DOHH2 (cell line): ENCODE data around the gene AP2M1.

ENCODE experiments used
- H3F3A ChIP-seq: fragments of 200-600 bp; sonication (generic), shearing (Covaris generic); 2 replicates; pipeline ENCODE4 v1.6.0; 2016; ENCODE audit warnings: antibody characterized with exemption, mild to moderate bottlenecking; ENCODE audit not compliant: control insufficient read depth, insufficient read depth
- H3K27ac ChIP-seq: fragments of 200-600 bp; sonication (generic); 2 replicates; pipeline ENCODE4 v1.5.1; 2014; ENCODE audit warnings: low read depth, mild to moderate bottlenecking, low read length, moderate library complexity
- H3K27me3 ChIP-seq: fragments of 200-600 bp; sonication (generic); 2 replicates; pipeline ENCODE4 v1.6.1; 2014; ENCODE audit warnings: mild to moderate bottlenecking, low read length, mixed read lengths; ENCODE audit not compliant: control insufficient read depth
- H3K36me3 ChIP-seq: fragments of 200-600 bp; sonication (generic); 2 replicates; pipeline ENCODE4 v1.6.1; 2014; ENCODE audit warnings: mild to moderate bottlenecking, low read length, moderate library complexity, mixed read lengths; ENCODE audit not compliant: control insufficient read depth
- H3K4me1 ChIP-seq: fragments of 200-600 bp; sonication (generic); 2 replicates; pipeline ENCODE4 v1.6.1; 2014; ENCODE audit warnings: mild to moderate bottlenecking, low read length, mixed read lengths; ENCODE audit not compliant: control insufficient read depth
- H3K4me2 ChIP-seq: fragments of 200-600 bp; sonication (generic); 2 replicates; pipeline ENCODE4 v1.6.0; 2014; ENCODE audit warnings: mild to moderate bottlenecking, low read length, moderate library complexity
- H3K4me3 ChIP-seq: fragments of 200-600 bp; sonication (generic); 2 replicates; pipeline ENCODE4 v1.5.1; 2014; ENCODE audit warnings: mild to moderate bottlenecking, low read length, mixed read lengths
- H3K79me2 ChIP-seq: fragments of 200-600 bp; sonication (generic); 2 replicates; pipeline ENCODE4 v1.6.1; 2014; ENCODE audit warnings: mild to moderate bottlenecking, low read length, mixed read lengths; ENCODE audit not compliant: control insufficient read depth
- H3K9me2 ChIP-seq: fragments of 200-600 bp; sonication (generic); replicated peaks from 2 replicates; pipeline ENCODE4 v1.6.1; 2014; ENCODE audit warnings: mild to moderate bottlenecking, low read length, mixed read lengths; ENCODE audit not compliant: control insufficient read depth
- H3K9me3 ChIP-seq: fragments of 200-600 bp; sonication (generic); 2 replicates; pipeline ENCODE4 v1.6.1; 2014; ENCODE audit warnings: antibody characterized with exemption, low read length, mixed read lengths; ENCODE audit not compliant: control insufficient read depth, insufficient read depth
- H4K20me1 ChIP-seq: fragments of 200-600 bp; sonication (generic); 2 replicates; pipeline ENCODE4 v1.6.0; 2014; ENCODE audit warnings: low read depth, mild to moderate bottlenecking, antibody characterized with exemption, low read length, moderate library complexity; ENCODE audit not compliant: control insufficient read depth, insufficient read depth
- EZH2phosphoT487 ChIP-seq: fragments of 200-600 bp; sonication (generic); IDR thresholded peaks from 2 replicates; pipeline ENCODE4 v1.6.1; 2017; ENCODE audit warnings: borderline replicate concordance, mild to moderate bottlenecking, antibody characterized with exemption, low read length, moderate library complexity, mixed read lengths
- TF ChIP-seq, protein P1 (sequence below): fragments of 200-600 bp; sonication (generic); IDR thresholded peaks from one replicate; pipeline ENCODE4 v1.5.1; 2014; ENCODE audit warnings: antibody characterized with exemption, mild to moderate bottlenecking, low read depth, low read length; ENCODE audit not compliant: poor library complexity, severe bottlenecking

Gene AP2M1

DNA sequence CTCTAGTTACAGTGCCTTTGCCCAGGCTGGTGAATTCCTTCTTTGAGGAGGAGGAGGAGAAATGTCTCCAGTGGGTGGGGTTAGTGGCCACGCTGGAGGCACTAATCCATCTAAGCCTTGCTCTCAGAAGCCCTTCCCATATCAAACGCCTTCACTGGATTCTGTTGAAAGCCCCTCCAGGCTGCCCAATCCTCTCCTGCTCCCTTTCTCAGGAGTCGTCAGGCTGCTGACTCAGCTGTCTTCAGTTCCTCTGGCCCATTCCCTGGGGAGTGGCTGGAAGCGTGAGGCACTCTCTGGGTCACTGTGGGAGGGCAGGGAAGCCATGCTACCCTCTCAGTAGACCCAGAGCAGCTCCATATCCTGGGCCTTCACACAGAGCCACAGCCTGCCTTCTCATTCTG, 2.7 kb downstream of the AP2M1 start:
- H3F3A ChIP-seq = peaks cover 10% of the 10 kb centered on the region
- H3K9me2 ChIP-seq = no peaks in the 10 kb centered on the region
- H3K79me2 ChIP-seq = peaks cover 28% of the 10 kb centered on the region
- no peaks in the 10 kb centered on the region for H3K9me3 ChIP-seq
- no peak for TF ChIP-seq EZH2phosphoT487
- TF ChIP-seq, protein P1, sequence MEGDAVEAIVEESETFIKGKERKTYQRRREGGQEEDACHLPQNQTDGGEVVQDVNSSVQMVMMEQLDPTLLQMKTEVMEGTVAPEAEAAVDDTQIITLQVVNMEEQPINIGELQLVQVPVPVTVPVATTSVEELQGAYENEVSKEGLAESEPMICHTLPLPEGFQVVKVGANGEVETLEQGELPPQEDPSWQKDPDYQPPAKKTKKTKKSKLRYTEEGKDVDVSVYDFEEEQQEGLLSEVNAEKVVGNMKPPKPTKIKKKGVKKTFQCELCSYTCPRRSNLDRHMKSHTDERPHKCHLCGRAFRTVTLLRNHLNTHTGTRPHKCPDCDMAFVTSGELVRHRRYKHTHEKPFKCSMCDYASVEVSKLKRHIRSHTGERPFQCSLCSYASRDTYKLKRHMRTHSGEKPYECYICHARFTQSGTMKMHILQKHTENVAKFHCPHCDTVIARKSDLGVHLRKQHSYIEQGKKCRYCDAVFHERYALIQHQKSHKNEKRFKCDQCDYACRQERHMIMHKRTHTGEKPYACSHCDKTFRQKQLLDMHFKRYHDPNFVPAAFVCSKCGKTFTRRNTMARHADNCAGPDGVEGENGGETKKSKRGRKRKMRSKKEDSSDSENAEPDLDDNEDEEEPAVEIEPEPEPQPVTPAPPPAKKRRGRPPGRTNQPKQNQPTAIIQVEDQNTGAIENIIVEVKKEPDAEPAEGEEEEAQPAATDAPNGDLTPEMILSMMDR = no peak
- H3K4me2 ChIP-seq = no peak overlapping the region
- H3K36me3 ChIP-seq = peaks cover 61% of the 10 kb centered on the region
- no peak overlapping the region for H3K4me3 ChIP-seq
- H4K20me1 ChIP-seq = no peaks in the 10 kb centered on the region
- no peaks in the 10 kb centered on the region for H3K27me3 ChIP-seq
- H3K4me1 ChIP-seq = peaks cover 26% of the 10 kb centered on the region
- no peak overlapping the region for H3K27ac ChIP-seq

DNA sequence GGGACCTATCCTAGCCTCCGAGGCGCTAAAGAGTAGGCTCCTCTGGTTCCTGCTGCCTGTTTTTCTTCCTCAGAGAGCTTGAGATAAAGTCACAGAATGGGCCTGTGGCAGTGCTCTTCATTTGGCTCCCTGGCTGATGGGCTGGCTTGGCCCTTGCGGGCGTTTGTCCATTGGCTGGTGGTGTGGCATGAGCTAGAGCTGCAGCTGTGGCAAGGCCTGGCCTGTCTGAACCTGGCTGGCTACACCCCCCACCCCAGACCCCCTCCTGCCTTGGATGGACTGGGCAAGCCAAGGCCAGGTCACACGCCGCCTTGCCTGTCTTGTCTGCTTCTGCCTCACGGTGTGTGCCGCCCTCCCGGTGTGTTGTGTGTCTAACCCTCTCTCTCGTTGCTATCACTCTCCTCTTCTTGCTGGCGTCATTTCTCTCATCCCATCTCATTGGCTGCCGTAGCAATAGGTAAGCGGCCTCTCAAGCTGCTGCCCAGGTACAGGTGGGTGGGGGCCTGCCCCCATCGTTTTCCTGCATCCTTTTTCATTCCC, 3.2 kb downstream of the AP2M1 start:
- TF ChIP-seq EZH2phosphoT487 = no peak
- TF ChIP-seq, protein P1 = no peak
- peaks cover 28% of the 10 kb centered on the region for H3K79me2 ChIP-seq
- no peak overlapping the region for H3K4me2 ChIP-seq
- H3K4me3 ChIP-seq = no peak overlapping the region
- peaks cover 10% of the 10 kb centered on the region for H3F3A ChIP-seq
- H3K4me1 ChIP-seq = peaks cover 26% of the 10 kb centered on the region
- H3K9me2 ChIP-seq = no peaks in the 10 kb centered on the region
- H3K27ac ChIP-seq = no peak overlapping the region
- no peaks in the 10 kb centered on the region for H3K9me3 ChIP-seq
- H4K20me1 ChIP-seq = no peaks in the 10 kb centered on the region
- H3K36me3 ChIP-seq = peaks cover 64% of the 10 kb centered on the region
- H3K27me3 ChIP-seq = no peaks in the 10 kb centered on the region

DNA sequence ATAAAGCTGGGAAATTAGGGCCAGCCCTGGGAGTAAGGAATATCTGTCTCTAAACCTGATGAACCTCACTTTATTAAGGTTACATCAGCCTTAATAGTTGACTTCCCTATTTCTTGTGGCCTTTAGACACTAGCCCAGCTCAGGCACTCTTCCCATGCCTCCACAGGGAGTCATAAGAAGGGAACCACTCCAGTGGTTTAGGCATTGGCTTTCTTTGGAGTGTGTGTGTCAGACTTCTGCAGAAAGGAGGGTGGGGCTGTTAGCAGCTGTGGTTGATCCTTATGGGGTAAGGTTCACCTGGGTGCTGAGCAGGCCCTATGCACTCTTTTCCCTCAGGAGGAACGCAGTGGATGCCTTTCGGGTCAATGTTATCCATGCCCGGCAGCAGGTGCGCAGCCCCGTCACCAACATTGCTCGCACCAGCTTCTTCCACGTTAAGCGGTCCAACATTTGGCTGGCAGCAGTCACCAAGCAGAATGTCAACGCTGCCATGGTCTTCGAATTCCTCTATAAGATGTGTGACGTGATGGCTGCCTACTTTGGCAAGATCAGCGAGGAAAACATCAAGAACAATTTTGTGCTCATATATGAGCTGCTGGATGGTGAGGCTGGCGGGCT, 4.0 kb downstream of the AP2M1 start:
- TF ChIP-seq EZH2phosphoT487 = no peak
- TF ChIP-seq, protein P1 = no peak
- Histone ChIP-seq H3K36me3 (peaks cover 70% of the 10 kb centered on the region), H3K4me3 (no peak overlapping the region)

More for the DNA sequence above, 4.0 kb downstream of the AP2M1 start:
- Histone ChIP-seq H3K79me2 (peaks cover 28% of the 10 kb centered on the region), H3K4me1 (peaks cover 26% of the 10 kb centered on the region), H3K27me3 (no peaks in the 10 kb centered on the region), H3K9me2 (no peaks in the 10 kb centered on the region), H3F3A (peaks cover 4% of the 10 kb centered on the region; the same call in 1 of the 2 replicates), H3K4me2 (no peak overlapping the region), H4K20me1 (no peaks in the 10 kb centered on the region), H3K27ac (no peak overlapping the region), H3K9me3 (no peaks in the 10 kb centered on the region)
